BJ (cell line): ENCODE data around the gene RYR3. TPM values are rescaled to one million over a fixed set of nuclear protein-coding genes. Genes with fewer than 3 reads are reported as not detected.

Source experiments
- CTCF ChIA-PET: fragments of 350-600 bp; formaldehyde crosslinking; extraction: SDS; loops from one replicate; lab custom pipeline; 2021; ENCODE audit warnings: antibody characterized with exemption, inconsistent platforms; lab: Yijun Ruan, JAX
- POLR2A ChIA-PET: fragments of 300-600 bp; sonication (Branson Sonifier 250); formaldehyde crosslinking; extraction: SDS; loops from one replicate; lab custom pipeline; 2021; ENCODE audit warnings: antibody characterized with exemption; lab: Charles Lee
- DNase-seq: peaks from one replicate; pipeline ENCODE4 v3.0.0-alpha.2; 2011; ENCODE audit warnings: low read depth
- H3K27me3 ChIP-seq: 2 replicates; pipeline ENCODE4 v1.6.0; 2011; ENCODE audit warnings: low read length; ENCODE audit not compliant: control insufficient read depth, insufficient read depth
- H3K36me3 ChIP-seq: 2 replicates; pipeline ENCODE4 v1.5.1; 2011; ENCODE audit warnings: low read length; ENCODE audit not compliant: control insufficient read depth, insufficient read depth
- H3K4me3 ChIP-seq: 2 replicates; pipeline ENCODE4 v1.5.1; 2011; ENCODE audit warnings: low read depth, mild to moderate bottlenecking, control low read depth, low read length
- CTCF ChIP-seq: IDR thresholded peaks from 2 replicates; pipeline ENCODE4 v1.5.1; 2011; ENCODE audit warnings: low read depth, mild to moderate bottlenecking, control low read depth, inconsistent platforms, low read length, moderate library complexity; ENCODE audit not compliant: insufficient read depth
- polyA plus RNA-seq: library from polyadenylated mRNA; depleted of rRNA; stranded (reverse); fragments of >200 nt; gene quantifications from 2 replicates; pipeline ENCODE4 v1.2.3, GENCODE V29; 2011

Gene RYR3
- polyA plus RNA-seq, 1 experiment: not detected

GRCh38 chr15:33636234-33636633, 325.5 kb downstream of the RYR3 start:
- CTCF ChIA-PET: no interaction called here
- Histone ChIP-seq H3K4me3 (no peak overlapping the region), H3K36me3 (no peaks in the 10 kb centered on the region), H3K27me3 (peaks cover 5% of the 10 kb centered on the region)
- no peak for TF ChIP-seq CTCF
- DNase-seq: no peak
- POLR2A ChIA-PET: interaction anchor here (0.6 kb wide), 1 partner anchor 129 kb away, joined by 9 read pairs; no protein-coding TSS in a partner anchor

GRCh38 chr15:33636958-33637357, 326.2 kb downstream of the RYR3 start:
- no peak for TF ChIP-seq CTCF
- Histone ChIP-seq H3K27me3 (peaks cover 5% of the 10 kb centered on the region), H3K4me3 (no peak overlapping the region), H3K36me3 (no peaks in the 10 kb centered on the region)
- DNase-seq: no peak
- ChIA-PET POLR2A (interaction anchor here (0.5 kb wide), 1 partner anchor 195 kb away, joined by 7 read pairs; no protein-coding TSS in a partner anchor), CTCF (interaction anchor here (0.8 kb wide), 1 partner anchor 18 kb away, joined by 3 read pairs; no protein-coding TSS in a partner anchor)

GRCh38 chr15:33638453-33638852, 327.7 kb downstream of the RYR3 start:
- CTCF ChIA-PET: no interaction called here
- Histone ChIP-seq H3K36me3 (no peaks in the 10 kb centered on the region), H3K27me3 (peaks cover 7% of the 10 kb centered on the region), H3K4me3 (no peak overlapping the region)
- TF ChIP-seq CTCF: no peak
- POLR2A ChIA-PET: no interaction called here
- no peak for DNase-seq

- DNase-seq: no peak
- Histone ChIP-seq H3K36me3 (no peaks in the 10 kb centered on the region), H3K4me3 (no peak overlapping the region), H3K27me3 (peaks cover 7% of the 10 kb centered on the region)
- ChIA-PET POLR2A (no interaction called here), CTCF (no interaction called here)
- no peak for TF ChIP-seq CTCF
These were observed 328.3 kb downstream of the RYR3 start for GRCh38 chr15:33639051-33639450.

GRCh38 chr15:33639456-33639855, 328.7 kb downstream of the RYR3 start:
- POLR2A ChIA-PET: no interaction called here
- Histone ChIP-seq H3K36me3 (no peaks in the 10 kb centered on the region), H3K27me3 (peaks cover 7% of the 10 kb centered on the region), H3K4me3 (no peak overlapping the region)
- TF ChIP-seq CTCF: no peak
- CTCF ChIA-PET: no interaction called here
- no peak for DNase-seq
